HEK293T (cell line): ENCODE data around the gene RNF150.

Source experiments
- CTBP1 ChIP-seq: fragments of 450-650 bp; IDR thresholded peaks from 2 replicates; pipeline ENCODE4 v1.6.1; 2016; ENCODE audit warnings: borderline replicate concordance
- HDGF ChIP-seq: fragments of 450-650 bp; IDR thresholded peaks from 2 replicates; pipeline ENCODE4 v1.6.1; 2017; ENCODE audit warnings: antibody characterized with exemption, borderline replicate concordance
- TARDBP ChIP-seq: fragments of 450-650 bp; IDR thresholded peaks from 2 replicates; pipeline ENCODE4 v1.6.1; 2016

GRCh38 chr4:141080668-141081067 lies 52.6 kb downstream of the RNF150 start:
- TF ChIP-seq HDGF (no peak), TARDBP (no peak), CTBP1 (no peak)
